ENCODE data around the gene SHE.

DNA sequence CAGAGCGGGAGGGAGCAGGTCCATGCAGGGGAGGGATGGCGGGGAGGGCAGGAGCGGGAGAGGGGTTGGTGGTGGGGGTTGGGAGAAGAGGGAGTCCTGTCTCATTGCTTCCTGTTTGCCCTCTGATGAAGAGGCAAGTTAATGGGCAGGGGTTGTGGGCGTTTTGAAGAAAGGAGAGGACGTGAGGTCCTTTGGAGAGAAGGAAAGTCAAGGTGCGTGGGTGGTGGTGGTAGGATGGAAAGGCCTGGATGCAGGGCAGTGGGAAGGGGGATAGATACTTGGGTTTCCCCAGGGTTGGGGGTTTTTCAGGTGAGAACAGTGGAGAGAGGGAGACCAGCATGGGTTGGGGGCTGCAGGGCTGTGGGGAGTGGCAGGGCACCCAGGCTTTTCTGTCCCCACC lies 39.0 kb upstream of the SHE start:
- TF ChIP-seq, protein P1, sequence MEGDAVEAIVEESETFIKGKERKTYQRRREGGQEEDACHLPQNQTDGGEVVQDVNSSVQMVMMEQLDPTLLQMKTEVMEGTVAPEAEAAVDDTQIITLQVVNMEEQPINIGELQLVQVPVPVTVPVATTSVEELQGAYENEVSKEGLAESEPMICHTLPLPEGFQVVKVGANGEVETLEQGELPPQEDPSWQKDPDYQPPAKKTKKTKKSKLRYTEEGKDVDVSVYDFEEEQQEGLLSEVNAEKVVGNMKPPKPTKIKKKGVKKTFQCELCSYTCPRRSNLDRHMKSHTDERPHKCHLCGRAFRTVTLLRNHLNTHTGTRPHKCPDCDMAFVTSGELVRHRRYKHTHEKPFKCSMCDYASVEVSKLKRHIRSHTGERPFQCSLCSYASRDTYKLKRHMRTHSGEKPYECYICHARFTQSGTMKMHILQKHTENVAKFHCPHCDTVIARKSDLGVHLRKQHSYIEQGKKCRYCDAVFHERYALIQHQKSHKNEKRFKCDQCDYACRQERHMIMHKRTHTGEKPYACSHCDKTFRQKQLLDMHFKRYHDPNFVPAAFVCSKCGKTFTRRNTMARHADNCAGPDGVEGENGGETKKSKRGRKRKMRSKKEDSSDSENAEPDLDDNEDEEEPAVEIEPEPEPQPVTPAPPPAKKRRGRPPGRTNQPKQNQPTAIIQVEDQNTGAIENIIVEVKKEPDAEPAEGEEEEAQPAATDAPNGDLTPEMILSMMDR (IDR thresholded peaks at IDR 0.05; ENCODE audit: low read depth, low read length, missing input control), result no peak
- TF ChIP-seq YY1 (IDR thresholded peaks at IDR 0.05) (no peak), TAF1 (conservative IDR thresholded peaks at IDR 0.05) (no peak), SP1 (IDR thresholded peaks at IDR 0.05) (no peak), JUND (IDR thresholded peaks at IDR 0.05) (no peak), GABPA (IDR thresholded peaks at IDR 0.05 in 1 of 2, conservative IDR thresholded peaks at IDR 0.05 in 1 of 2) (no peak), RAD21 (IDR thresholded peaks at IDR 0.05) (no peak), EGR1 (IDR thresholded peaks at IDR 0.05; ENCODE audit: low read depth in 2 of 2) (no peak), HNF4G (IDR thresholded peaks at IDR 0.05) (no peak), RXRA (IDR thresholded peaks at IDR 0.05) (no peak)
- TF ChIP-seq, protein P2, sequence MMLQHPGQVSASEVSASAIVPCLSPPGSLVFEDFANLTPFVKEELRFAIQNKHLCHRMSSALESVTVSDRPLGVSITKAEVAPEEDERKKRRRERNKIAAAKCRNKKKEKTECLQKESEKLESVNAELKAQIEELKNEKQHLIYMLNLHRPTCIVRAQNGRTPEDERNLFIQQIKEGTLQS (IDR thresholded peaks at IDR 0.05), result no peak
- TF ChIP-seq, protein P3, sequence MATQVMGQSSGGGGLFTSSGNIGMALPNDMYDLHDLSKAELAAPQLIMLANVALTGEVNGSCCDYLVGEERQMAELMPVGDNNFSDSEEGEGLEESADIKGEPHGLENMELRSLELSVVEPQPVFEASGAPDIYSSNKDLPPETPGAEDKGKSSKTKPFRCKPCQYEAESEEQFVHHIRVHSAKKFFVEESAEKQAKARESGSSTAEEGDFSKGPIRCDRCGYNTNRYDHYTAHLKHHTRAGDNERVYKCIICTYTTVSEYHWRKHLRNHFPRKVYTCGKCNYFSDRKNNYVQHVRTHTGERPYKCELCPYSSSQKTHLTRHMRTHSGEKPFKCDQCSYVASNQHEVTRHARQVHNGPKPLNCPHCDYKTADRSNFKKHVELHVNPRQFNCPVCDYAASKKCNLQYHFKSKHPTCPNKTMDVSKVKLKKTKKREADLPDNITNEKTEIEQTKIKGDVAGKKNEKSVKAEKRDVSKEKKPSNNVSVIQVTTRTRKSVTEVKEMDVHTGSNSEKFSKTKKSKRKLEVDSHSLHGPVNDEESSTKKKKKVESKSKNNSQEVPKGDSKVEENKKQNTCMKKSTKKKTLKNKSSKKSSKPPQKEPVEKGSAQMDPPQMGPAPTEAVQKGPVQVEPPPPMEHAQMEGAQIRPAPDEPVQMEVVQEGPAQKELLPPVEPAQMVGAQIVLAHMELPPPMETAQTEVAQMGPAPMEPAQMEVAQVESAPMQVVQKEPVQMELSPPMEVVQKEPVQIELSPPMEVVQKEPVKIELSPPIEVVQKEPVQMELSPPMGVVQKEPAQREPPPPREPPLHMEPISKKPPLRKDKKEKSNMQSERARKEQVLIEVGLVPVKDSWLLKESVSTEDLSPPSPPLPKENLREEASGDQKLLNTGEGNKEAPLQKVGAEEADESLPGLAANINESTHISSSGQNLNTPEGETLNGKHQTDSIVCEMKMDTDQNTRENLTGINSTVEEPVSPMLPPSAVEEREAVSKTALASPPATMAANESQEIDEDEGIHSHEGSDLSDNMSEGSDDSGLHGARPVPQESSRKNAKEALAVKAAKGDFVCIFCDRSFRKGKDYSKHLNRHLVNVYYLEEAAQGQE (IDR thresholded peaks at IDR 0.05), result no peak
- TF ChIP-seq, protein P4, sequence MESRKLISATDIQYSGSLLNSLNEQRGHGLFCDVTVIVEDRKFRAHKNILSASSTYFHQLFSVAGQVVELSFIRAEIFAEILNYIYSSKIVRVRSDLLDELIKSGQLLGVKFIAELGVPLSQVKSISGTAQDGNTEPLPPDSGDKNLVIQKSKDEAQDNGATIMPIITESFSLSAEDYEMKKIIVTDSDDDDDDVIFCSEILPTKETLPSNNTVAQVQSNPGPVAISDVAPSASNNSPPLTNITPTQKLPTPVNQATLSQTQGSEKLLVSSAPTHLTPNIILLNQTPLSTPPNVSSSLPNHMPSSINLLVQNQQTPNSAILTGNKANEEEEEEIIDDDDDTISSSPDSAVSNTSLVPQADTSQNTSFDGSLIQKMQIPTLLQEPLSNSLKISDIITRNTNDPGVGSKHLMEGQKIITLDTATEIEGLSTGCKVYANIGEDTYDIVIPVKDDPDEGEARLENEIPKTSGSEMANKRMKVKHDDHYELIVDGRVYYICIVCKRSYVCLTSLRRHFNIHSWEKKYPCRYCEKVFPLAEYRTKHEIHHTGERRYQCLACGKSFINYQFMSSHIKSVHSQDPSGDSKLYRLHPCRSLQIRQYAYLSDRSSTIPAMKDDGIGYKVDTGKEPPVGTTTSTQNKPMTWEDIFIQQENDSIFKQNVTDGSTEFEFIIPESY (IDR thresholded peaks at IDR 0.05), result no peak

All from liver (tissue), 3 donors.